ENCODE results near the gene KCNQ1. TPM values are rescaled to one million over a fixed set of nuclear protein-coding genes. Genes with fewer than 3 reads are reported as not detected.

KCNQ1 gene
- total and polyA plus RNA-seq, 2 experiments from 2014 or later: not detected

GRCh38 chr11:2816523-2816922 is 371.7 kb downstream of the KCNQ1 start:
- no peak overlapping the region for H3K4me3 ChIP-seq
- no peaks in the 10 kb centered on the region for H3K9me2 ChIP-seq (ENCODE audit: insufficient read depth)
- no peak overlapping the region for H3K27ac ChIP-seq
- no peaks in the 10 kb centered on the region for H3K79me2 ChIP-seq (ENCODE audit: insufficient read depth)
- H4K20me1 ChIP-seq (ENCODE audit: insufficient read depth): no peaks in the 10 kb centered on the region
- peaks cover 6% of the 10 kb centered on the region; the same call in 1 of the 2 replicates for H3K27me3 ChIP-seq (replicated peaks; ENCODE audit: insufficient read depth)
- H3K4me1 ChIP-seq (ENCODE audit: insufficient read depth): peaks cover 8% of the 10 kb centered on the region; the same call in 1 of the 2 replicates
- in situ Hi-C loops (cut with MboI): no loop called here
- WGBS, 2 experiments (ENCODE audit: low coverage in 1 of 2, low lambda C conversion rate in 2 of 2, missing lambda C conversion rate in 2 of 2): 15 to 45% methylated on average over 2 of the region's 2 CpGs
- no peaks in the 10 kb centered on the region for H3K9me3 ChIP-seq (ENCODE audit: low read depth)
- H3K36me3 ChIP-seq (ENCODE audit: low read depth): no peaks in the 10 kb centered on the region
- no peak overlapping the region for H3K9ac ChIP-seq
- H3K4me2 ChIP-seq (ENCODE audit: unreplicated experiment): no peak overlapping the region
- TF ChIP-seq EZH2 (IDR thresholded peaks at IDR 0.05; ENCODE audit: insufficient read depth, poor library complexity, severe bottlenecking): no peak
- TF ChIP-seq EZH2phosphoT487 (IDR thresholded peaks at IDR 0.05; ENCODE audit: insufficient read depth, low read depth): no peak
- no peak overlapping the region for H2AFZ ChIP-seq
- no peaks in the 10 kb centered on the region for H3F3A ChIP-seq (ENCODE audit: insufficient read depth)
- DNase-seq: no peak

DNA sequence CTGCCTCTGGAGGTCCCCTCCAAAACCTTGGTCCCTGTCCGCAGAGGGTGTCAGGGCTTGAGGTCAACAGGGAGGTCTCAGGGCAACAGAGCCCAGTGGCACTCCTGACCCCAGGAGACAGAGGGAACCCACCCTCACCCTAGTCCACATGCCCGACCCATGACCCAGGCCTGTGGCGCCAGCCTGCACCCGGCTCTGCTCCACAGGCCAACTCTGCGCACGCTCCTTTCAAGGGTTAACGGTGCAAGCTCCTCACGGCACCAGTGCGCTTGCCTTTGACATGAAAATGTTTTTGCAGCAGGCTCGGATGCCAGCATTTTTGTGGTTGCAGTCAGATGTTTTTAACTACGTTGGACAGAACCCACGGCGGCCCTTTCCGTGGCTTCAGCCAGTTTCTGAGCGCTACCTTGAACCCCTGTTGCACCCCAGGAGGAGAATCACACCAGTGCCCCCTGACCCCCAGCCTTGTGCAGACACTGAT is 372.2 kb downstream of the KCNQ1 start:
- Histone ChIP-seq H3K4me1 (ENCODE audit: insufficient read depth) (peaks cover 8% of the 10 kb centered on the region; the same call in 1 of the 2 replicates), H3K9me2 (ENCODE audit: insufficient read depth) (no peaks in the 10 kb centered on the region), H3K27ac (no peak overlapping the region), H3K36me3 (ENCODE audit: low read depth) (no peaks in the 10 kb centered on the region), H3K4me2 (ENCODE audit: unreplicated experiment) (no peak overlapping the region), H4K20me1 (ENCODE audit: insufficient read depth) (no peaks in the 10 kb centered on the region), H2AFZ (no peak overlapping the region), H3K9me3 (ENCODE audit: low read depth) (no peaks in the 10 kb centered on the region), H3K79me2 (ENCODE audit: insufficient read depth) (no peaks in the 10 kb centered on the region), H3K27me3 (replicated peaks; ENCODE audit: insufficient read depth) (peaks cover 6% of the 10 kb centered on the region; the same call in 1 of the 2 replicates), H3F3A (ENCODE audit: insufficient read depth) (no peaks in the 10 kb centered on the region), H3K4me3 (no peak overlapping the region), H3K9ac (no peak overlapping the region)
- peak; percentile 83 for DNase-seq
- TF ChIP-seq EZH2 (IDR thresholded peaks at IDR 0.05; ENCODE audit: insufficient read depth, poor library complexity, severe bottlenecking): no peak
- TF ChIP-seq EZH2phosphoT487 (IDR thresholded peaks at IDR 0.05; ENCODE audit: insufficient read depth, low read depth): no peak
- in situ Hi-C loops (cut with MboI): no loop called here
- WGBS, 2 experiments (ENCODE audit: low coverage in 1 of 2, low lambda C conversion rate in 2 of 2, missing lambda C conversion rate in 2 of 2): 12 to 14% methylated on average over 15 of the region's 15 CpGs

DNA sequence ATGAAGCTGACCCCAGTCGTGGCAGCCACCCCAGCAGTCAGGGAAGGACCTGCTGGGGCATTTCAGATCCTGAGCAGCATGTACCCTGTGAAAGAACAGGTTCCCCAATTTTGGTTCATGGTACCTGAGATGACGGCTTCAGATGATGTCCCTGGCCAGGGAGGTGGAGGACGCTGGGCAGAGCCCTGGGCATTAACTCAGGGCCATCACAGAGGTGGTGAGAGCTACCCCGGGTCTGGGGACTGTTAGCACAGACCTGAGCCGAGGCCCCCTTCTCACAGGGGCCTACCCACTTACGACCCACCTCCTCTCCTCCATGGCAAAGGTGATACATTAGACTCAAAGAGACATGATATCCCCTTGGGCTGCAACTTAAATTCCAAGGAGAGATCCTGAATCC is 372.6 kb downstream of the KCNQ1 start:
- Histone ChIP-seq H3K4me3 (no peak overlapping the region), H3K27me3 (replicated peaks; ENCODE audit: insufficient read depth) (peaks cover 6% of the 10 kb centered on the region; the same call in 1 of the 2 replicates), H3F3A (ENCODE audit: insufficient read depth) (no peaks in the 10 kb centered on the region), H3K9me2 (ENCODE audit: insufficient read depth) (no peaks in the 10 kb centered on the region), H3K79me2 (ENCODE audit: insufficient read depth) (no peaks in the 10 kb centered on the region), H3K9ac (no peak overlapping the region), H2AFZ (no peak overlapping the region), H3K36me3 (ENCODE audit: low read depth) (no peaks in the 10 kb centered on the region), H3K4me2 (ENCODE audit: unreplicated experiment) (no peak overlapping the region), H4K20me1 (ENCODE audit: insufficient read depth) (no peaks in the 10 kb centered on the region), H3K4me1 (ENCODE audit: insufficient read depth) (peaks cover 8% of the 10 kb centered on the region; the same call in 1 of the 2 replicates), H3K27ac (no peak overlapping the region), H3K9me3 (ENCODE audit: low read depth) (no peaks in the 10 kb centered on the region)
- DNase-seq: no peak
- WGBS, 2 experiments (ENCODE audit: low coverage in 1 of 2, low lambda C conversion rate in 2 of 2, missing lambda C conversion rate in 2 of 2): 38 to 41% methylated on average over 6 of the region's 6 CpGs
- TF ChIP-seq EZH2 (IDR thresholded peaks at IDR 0.05; ENCODE audit: insufficient read depth, poor library complexity, severe bottlenecking) (no peak), EZH2phosphoT487 (IDR thresholded peaks at IDR 0.05; ENCODE audit: insufficient read depth, low read depth) (no peak)
- in situ Hi-C loops (cut with MboI): no loop called here

- Histone ChIP-seq H2AFZ (no peak overlapping the region), H3K9ac (no peak overlapping the region), H3K4me2 (ENCODE audit: unreplicated experiment) (no peak overlapping the region), H3K4me1 (ENCODE audit: insufficient read depth) (peaks cover 8% of the 10 kb centered on the region; the same call in 1 of the 2 replicates), H3K79me2 (ENCODE audit: insufficient read depth) (no peaks in the 10 kb centered on the region), H3F3A (ENCODE audit: insufficient read depth) (no peaks in the 10 kb centered on the region), H4K20me1 (ENCODE audit: insufficient read depth) (no peaks in the 10 kb centered on the region), H3K27me3 (replicated peaks; ENCODE audit: insufficient read depth) (peaks cover 6% of the 10 kb centered on the region; the same call in 1 of the 2 replicates), H3K27ac (no peak overlapping the region), H3K9me3 (ENCODE audit: low read depth) (no peaks in the 10 kb centered on the region), H3K36me3 (ENCODE audit: low read depth) (no peaks in the 10 kb centered on the region), H3K9me2 (ENCODE audit: insufficient read depth) (no peaks in the 10 kb centered on the region), H3K4me3 (no peak overlapping the region)
- DNase-seq: no peak
- in situ Hi-C loops (cut with MboI): no loop called here
- TF ChIP-seq EZH2 (IDR thresholded peaks at IDR 0.05; ENCODE audit: insufficient read depth, poor library complexity, severe bottlenecking) (no peak), EZH2phosphoT487 (IDR thresholded peaks at IDR 0.05; ENCODE audit: insufficient read depth, low read depth) (no peak)
- WGBS, 2 experiments (ENCODE audit: low coverage in 1 of 2, low lambda C conversion rate in 2 of 2, missing lambda C conversion rate in 2 of 2): 72% methylated on average over 6 of the region's 6 CpGs
Observed at GRCh38 chr11:2818021-2818420, 373.2 kb downstream of the KCNQ1 start.
